VCaP (cell line): ENCODE measurements around the gene DPP9.
A peak's percentile ranks its signal among the peaks of the same experiment; 100 is the strongest.

ENCODE experiments used
- H3K27ac ChIP-seq: fragments of 450-650 bp; 2 replicates; pipeline ENCODE4 v1.5.1; 2017
- CTCF ChIP-seq: fragments of 450-650 bp; conservative IDR thresholded peaks from 2 replicates; pipeline ENCODE4 v1.5.1; 2017; ENCODE audit warnings: mild to moderate bottlenecking, moderate library complexity

The DPP9 gene

GRCh38 chr19:4638828-4639530 is 84.7 kb downstream of the DPP9 start, which contains the start of gene TNFAIP8L1:
TSS of gene TNFAIP8L1 (plus strand) at chr19:4639516. CDS start at chr19:4651870, 12,354 bp downstream.
- TF ChIP-seq CTCF: no peak
- peak within 1 kb of the TSS; percentile 29; the same call in 1 of the 2 replicates for H3K27ac ChIP-seq

- TF ChIP-seq CTCF: no peak
- peak overlapping the region; percentile 29; the same call in 1 of the 2 replicates for H3K27ac ChIP-seq
Measured at GRCh38 chr19:4638317-4638716, 85.3 kb downstream of the DPP9 start.

GRCh38 chr19:4636761-4637160 is 86.9 kb downstream of the DPP9 start:
- H3K27ac ChIP-seq: peak overlapping the region; percentile 38; the same call in 1 of the 2 replicates
- TF ChIP-seq CTCF: no peak

- TF ChIP-seq CTCF: peak; percentile 92
- H3K27ac ChIP-seq: peak overlapping the region; percentile 38; the same call in 1 of the 2 replicates
Measured at GRCh38 chr19:4636151-4636717, 87.4 kb downstream of the DPP9 start.

- peak overlapping the region; percentile 38; the same call in 1 of the 2 replicates for H3K27ac ChIP-seq
- TF ChIP-seq CTCF: no peak
Measured at GRCh38 chr19:4635754-4636116, 87.9 kb downstream of the DPP9 start.

GRCh38 chr19:4633140-4633967 is 90.3 kb downstream of the DPP9 start:
- H3K27ac ChIP-seq: no peak overlapping the region
- peak; percentile 75 for TF ChIP-seq CTCF
